Common myeloid progenitor, CD34-positive (primary cell): ENCODE data around the gene MROH2A.

ENCODE experiments used
- CTCF ChIA-PET: fragments of 350-600 bp; sonication (Branson Sonifier 250); formaldehyde crosslinking; loops from one replicate; lab custom pipeline; 2021; ENCODE audit warnings: antibody characterized with exemption; lab: Charles Lee
- POLR2A ChIA-PET: fragments of 350-600 bp; sonication (Branson Sonifier 250); formaldehyde crosslinking; loops from one replicate; lab custom pipeline; 2021; ENCODE audit warnings: antibody characterized with exemption; lab: Charles Lee
- DNase-seq, 3 donors: peaks; one replicate each; pipeline versions ENCODE4 v3.0.0 to v3.0.0-alpha.2; 2013
- H3K27ac ChIP-seq, 2 experiments: 1 replicate in 1 of 2; 2 replicates in 1 of 2; pipeline ENCODE4 v1.7.0; 2013; ENCODE audit warnings: inconsistent platforms in 2 of 2, low read length in 2 of 2, mild to moderate bottlenecking in 2 of 2, low read depth in 1 of 2, moderate library complexity in 1 of 2; ENCODE audit not compliant: severe bottlenecking in 2 of 2, insufficient read depth in 1 of 2, poor library complexity in 1 of 2
- H3K27me3 ChIP-seq, 5 experiments: replicated peaks in 2 of 5; 1 replicate in 3 of 5; 2 replicates in 2 of 5; pipeline versions ENCODE4 v1.6.1 to v1.7.0; 2013; ENCODE audit warnings: low read length in 4 of 5, mild to moderate bottlenecking in 2 of 5, moderate library complexity in 2 of 5, inconsistent platforms in 1 of 5; ENCODE audit not compliant: insufficient read depth in 5 of 5, control insufficient read depth in 4 of 5
- H3K36me3 ChIP-seq, 4 experiments: 1 replicate in 2 of 4; 2 replicates in 2 of 4; pipeline versions ENCODE4 v1.6.1 to v1.7.0; 2013; ENCODE audit warnings: low read length in 3 of 4, control low read depth in 1 of 4, mild to moderate bottlenecking in 1 of 4; ENCODE audit not compliant: control insufficient read depth in 4 of 4, insufficient read depth in 4 of 4
- H3K4me1 ChIP-seq, 4 experiments: 1 replicate in 3 of 4; 2 replicates in 1 of 4; pipeline versions ENCODE4 v1.6.1 to v1.7.1; 2013; ENCODE audit warnings: low read length in 3 of 4, mild to moderate bottlenecking in 3 of 4, control low read depth in 1 of 4, inconsistent platforms in 1 of 4, moderate library complexity in 1 of 4; ENCODE audit not compliant: control insufficient read depth in 4 of 4, insufficient read depth in 4 of 4; ENCODE audit errors: control extremely low read depth in 1 of 4
- H3K4me3 ChIP-seq, 7 experiments: 1 replicate in 4 of 7; 2 replicates in 3 of 7; pipeline versions ENCODE4 v1.5.1 to v1.7.0; 2013; ENCODE audit warnings: mild to moderate bottlenecking in 7 of 7, low read length in 6 of 7, moderate library complexity in 6 of 7, inconsistent platforms in 2 of 7, low read depth in 2 of 7, control low read depth in 1 of 7; ENCODE audit not compliant: insufficient read depth in 4 of 7, control insufficient read depth in 1 of 7; ENCODE audit errors: extremely low read depth in 1 of 7
- H3K9me3 ChIP-seq, 5 experiments: 1 replicate in 4 of 5; 2 replicates in 1 of 5; pipeline versions ENCODE4 v1.6.1 to v1.7.1; 2013; ENCODE audit warnings: low read length in 4 of 5, mild to moderate bottlenecking in 2 of 5, inconsistent platforms in 1 of 5, low read depth in 1 of 5, moderate library complexity in 1 of 5; ENCODE audit not compliant: control insufficient read depth in 4 of 5, insufficient read depth in 2 of 5; ENCODE audit errors: control extremely low read depth in 1 of 5
- WGBS: methylation state at CpG from one replicate; pipeline ENCODE4 v1.1.5; 2013; ENCODE audit not compliant: insufficient coverage; 5-methylcytosine and 5-hydroxymethylcytosine counted together

Gene MROH2A

GRCh38 chr2:233773854-233774253 is 4.3 kb upstream of the MROH2A start:
- Histone ChIP-seq H3K9me3 (peaks cover 0 to 11% (median 2%) of the 10 kb centered on the region in 5 experiments), H3K27me3 (peaks cover 0 to 7% (median 2%) of the 10 kb centered on the region in 5 experiments), H3K27ac (no peak overlapping the region), H3K4me3 (no peak overlapping the region), H3K36me3 (no peaks in the 10 kb centered on the region), H3K4me1 (no peaks in the 10 kb centered on the region)
- no peak for DNase-seq
- WGBS, result 100% methylated on average over 1 of the region's 5 CpGs
- CTCF ChIA-PET, result no interaction called here
- POLR2A ChIA-PET, result no interaction called here

GRCh38 chr2:233775414-233775813 is 2.7 kb upstream of the MROH2A start:
- WGBS, result 94% methylated on average over 5 of the region's 6 CpGs
- Histone ChIP-seq H3K4me3 (no peak overlapping the region), H3K27ac (no peak overlapping the region), H3K4me1 (no peaks in the 10 kb centered on the region), H3K36me3 (no peaks in the 10 kb centered on the region), H3K9me3 (peaks cover 0 to 14% (median 2%) of the 10 kb centered on the region in 5 experiments), H3K27me3 (peaks cover 0 to 7% (median 2%) of the 10 kb centered on the region in 5 experiments)
- CTCF ChIA-PET, result no interaction called here
- DNase-seq, result no peak
- POLR2A ChIA-PET, result no interaction called here

GRCh38 chr2:233779722-233780121 is 1.6 kb downstream of the MROH2A start:
- H3K9me3 ChIP-seq, result peaks cover 0 to 14% (median 2%) of the 10 kb centered on the region in 5 experiments
- no peak overlapping the region for H3K27ac ChIP-seq
- ChIA-PET CTCF (interaction anchor here (0.8 kb wide), 1 partner anchor 69 kb away, joined by 3 read pairs; no protein-coding TSS in a partner anchor), POLR2A (no interaction called here)
- no peak for DNase-seq
- H3K4me3 ChIP-seq, result no peak overlapping the region
- H3K36me3 ChIP-seq, result no peaks in the 10 kb centered on the region
- 100% methylated on average over 2 of the region's 4 CpGs for WGBS
- no peaks in the 10 kb centered on the region for H3K4me1 ChIP-seq
- H3K27me3 ChIP-seq, result peaks cover 0 to 3% (median 0%) of the 10 kb centered on the region in 5 experiments

GRCh38 chr2:233780771-233781170 is 2.6 kb downstream of the MROH2A start:
- no peak for DNase-seq
- ChIA-PET POLR2A (no interaction called here), CTCF (no interaction called here)
- no CpG with 5 or more reads among the region's 4 CpGs for WGBS
- H3K36me3 ChIP-seq, result no peaks in the 10 kb centered on the region
- no peak overlapping the region for H3K27ac ChIP-seq
- H3K27me3 ChIP-seq, result peaks cover 0 to 3% (median 0%) of the 10 kb centered on the region in 5 experiments
- H3K4me1 ChIP-seq, result no peaks in the 10 kb centered on the region
- H3K9me3 ChIP-seq, result peaks cover 0 to 10% (median 3%) of the 10 kb centered on the region in 5 experiments
- no peak overlapping the region for H3K4me3 ChIP-seq

- ChIA-PET POLR2A (no interaction called here), CTCF (no interaction called here)
- H3K9me3 ChIP-seq, result peaks cover 0 to 7% (median 0%) of the 10 kb centered on the region in 5 experiments
- no peak overlapping the region for H3K4me3 ChIP-seq
- WGBS, result 98% methylated on average over 5 of the region's 7 CpGs
- no peaks in the 10 kb centered on the region for H3K36me3 ChIP-seq
- DNase-seq, result no peak
- H3K27me3 ChIP-seq, result peaks cover 0 to 4% (median 0%) of the 10 kb centered on the region in 5 experiments
- no peaks in the 10 kb centered on the region for H3K4me1 ChIP-seq
- no peak overlapping the region for H3K27ac ChIP-seq
Measured at GRCh38 chr2:233789554-233789953, 11.4 kb downstream of the MROH2A start.

- WGBS, result 94% methylated on average over 16 of the region's 18 CpGs
- H3K4me3 ChIP-seq, result no peak overlapping the region
- CTCF ChIA-PET, result no interaction called here
- POLR2A ChIA-PET, result no interaction called here
- H3K36me3 ChIP-seq, result no peaks in the 10 kb centered on the region
- H3K4me1 ChIP-seq, result no peaks in the 10 kb centered on the region
- no peak overlapping the region for H3K27ac ChIP-seq
- DNase-seq, result no peak
- H3K9me3 ChIP-seq, result no peaks in the 10 kb centered on the region
- peaks cover 0 to 4% (median 0%) of the 10 kb centered on the region in 5 experiments for H3K27me3 ChIP-seq
Measured at GRCh38 chr2:233791151-233791882, 13.2 kb downstream of the MROH2A start.

GRCh38 chr2:233791883-233792329 is 13.8 kb downstream of the MROH2A start:
- Histone ChIP-seq H3K4me1 (no peaks in the 10 kb centered on the region), H3K9me3 (no peaks in the 10 kb centered on the region), H3K4me3 (no peak overlapping the region), H3K36me3 (no peaks in the 10 kb centered on the region), H3K27ac (no peak overlapping the region), H3K27me3 (peaks cover 0 to 4% (median 0%) of the 10 kb centered on the region in 5 experiments)
- WGBS, result 94% methylated on average over 9 of the region's 9 CpGs
- POLR2A ChIA-PET, result no interaction called here
- no peak for DNase-seq
- CTCF ChIA-PET, result no interaction called here
